Jurkat, Clone E6-1 (cell line): ENCODE measurements around the gene SLC25A26.
A peak's percentile ranks its signal among the peaks of the same experiment; 100 is the strongest.
"Not testable (repeated sequence)": the region's sequence is repeated elsewhere in the genome, so short reads cannot be mapped to it uniquely, and the experiment has no call there.

ENCODE experiments used
- DNase-seq: peaks from one replicate; pipeline ENCODE4 v3.0.0-alpha.2; 2011; ENCODE audit warnings: low read depth, low spot score
- H3K4me3 ChIP-seq: 2 replicates; pipeline ENCODE4 v1.5.1; 2011; ENCODE audit warnings: mild to moderate bottlenecking, low read length, control low read depth, moderate library complexity

Gene SLC25A26

DNA sequence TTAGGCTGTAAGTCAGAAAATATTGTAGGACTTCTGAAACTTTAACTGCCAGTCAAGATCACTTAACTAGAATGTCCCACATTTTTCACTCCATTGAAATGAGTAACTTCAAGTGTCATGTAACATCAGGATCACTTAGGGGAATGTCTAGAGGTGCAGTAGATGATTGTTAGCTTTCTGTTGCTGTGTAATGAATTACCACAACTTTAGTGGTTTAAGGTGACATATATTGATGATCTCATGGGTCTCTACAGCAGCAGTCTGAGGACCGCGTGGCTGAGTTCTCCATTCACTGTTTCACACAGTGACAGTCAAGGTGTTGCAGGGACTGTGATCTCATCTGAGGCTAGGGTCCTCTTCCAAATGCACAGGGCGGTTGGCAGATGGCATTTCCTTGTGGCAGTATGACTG is 82.7 kb downstream of the SLC25A26 start:
- H3K4me3 ChIP-seq = no peak overlapping the region
- DNase-seq = peak; percentile 45

DNA sequence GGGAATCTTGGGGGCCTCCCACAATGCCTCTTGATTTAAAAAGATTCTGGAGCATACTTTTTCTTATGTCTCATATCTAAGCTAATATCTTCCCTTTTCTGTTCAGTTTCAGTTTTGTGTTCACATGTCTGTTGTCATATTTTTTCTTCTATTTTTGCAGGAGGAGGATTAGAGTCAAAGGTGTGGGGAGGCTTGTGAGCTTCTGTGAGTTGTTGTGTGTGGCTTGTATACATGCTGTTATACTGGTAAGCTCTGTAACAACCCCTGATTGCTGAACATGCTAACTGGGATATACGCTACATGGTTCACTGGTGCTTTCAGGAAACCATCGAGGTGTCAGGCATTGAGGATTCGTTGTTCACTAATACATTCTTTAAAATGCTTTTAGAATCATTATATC is 83.5 kb downstream of the SLC25A26 start:
- DNase-seq = no peak
- no peak overlapping the region for H3K4me3 ChIP-seq

DNA sequence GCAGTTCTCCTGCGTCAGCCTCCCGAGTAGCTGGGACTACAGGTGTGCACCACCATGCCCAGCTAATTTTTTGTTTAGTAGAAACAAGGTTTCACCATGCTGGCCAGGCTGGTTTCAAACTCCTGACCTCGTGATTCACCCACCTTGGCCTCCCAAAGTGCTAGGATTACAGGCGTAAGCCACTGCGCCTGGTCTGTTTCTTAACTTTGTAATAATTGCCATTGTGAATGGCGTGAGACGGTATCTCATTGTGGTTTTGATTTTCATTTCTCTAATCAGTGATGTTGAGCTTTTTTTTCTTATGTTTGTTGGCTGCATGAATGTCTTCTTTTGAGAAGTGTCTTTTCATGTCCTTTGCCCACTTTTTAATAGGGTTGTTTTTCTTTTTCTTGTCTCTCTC is 85.3 kb downstream of the SLC25A26 start:
- H3K4me3 ChIP-seq, DNase-seq: not testable (repeated sequence)

DNA sequence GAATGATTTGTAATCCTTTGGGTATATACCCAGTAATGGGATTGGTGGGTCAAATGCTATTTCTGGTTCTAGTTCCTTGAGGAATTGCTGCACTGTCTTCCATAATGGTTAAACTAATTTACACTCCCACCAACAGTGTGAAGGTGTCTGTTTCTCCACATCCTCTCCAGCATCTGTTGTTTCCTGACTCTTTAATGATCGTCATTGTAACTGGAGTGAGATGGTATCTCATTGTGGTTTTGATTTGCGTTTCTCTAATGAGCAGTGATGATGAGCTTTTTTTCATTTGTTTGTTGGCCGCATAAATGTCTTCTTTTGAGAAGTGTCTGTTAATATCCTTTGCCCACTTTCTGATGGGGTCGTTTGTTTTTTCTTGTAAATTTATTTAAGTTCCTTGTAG is 86.2 kb downstream of the SLC25A26 start:
- peak; percentile 73 for DNase-seq
- H3K4me3 ChIP-seq = not testable (repeated sequence)

DNA sequence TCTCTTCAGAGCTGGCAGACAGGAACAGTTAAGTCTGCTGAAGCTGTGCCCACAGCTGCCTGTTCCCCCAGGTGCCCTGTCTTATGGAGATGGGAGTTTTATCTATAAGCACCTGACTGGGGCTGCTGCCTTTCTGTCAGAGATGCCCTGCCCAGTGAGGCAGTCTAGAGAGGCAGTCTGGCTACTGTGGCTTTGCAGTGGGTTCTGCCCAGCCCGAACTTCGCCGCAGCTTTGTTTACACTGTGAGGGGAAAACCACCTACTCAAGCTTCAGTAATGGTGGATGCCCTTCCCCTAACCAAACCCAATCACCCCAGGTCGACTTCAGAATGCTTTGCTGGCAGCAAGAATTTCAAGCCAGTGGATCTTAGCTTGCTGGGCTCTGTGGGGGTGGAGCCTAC is 91.2 kb downstream of the SLC25A26 start:
- H3K4me3 ChIP-seq = peak overlapping the region; percentile 25
- peak; percentile 73 for DNase-seq

DNA sequence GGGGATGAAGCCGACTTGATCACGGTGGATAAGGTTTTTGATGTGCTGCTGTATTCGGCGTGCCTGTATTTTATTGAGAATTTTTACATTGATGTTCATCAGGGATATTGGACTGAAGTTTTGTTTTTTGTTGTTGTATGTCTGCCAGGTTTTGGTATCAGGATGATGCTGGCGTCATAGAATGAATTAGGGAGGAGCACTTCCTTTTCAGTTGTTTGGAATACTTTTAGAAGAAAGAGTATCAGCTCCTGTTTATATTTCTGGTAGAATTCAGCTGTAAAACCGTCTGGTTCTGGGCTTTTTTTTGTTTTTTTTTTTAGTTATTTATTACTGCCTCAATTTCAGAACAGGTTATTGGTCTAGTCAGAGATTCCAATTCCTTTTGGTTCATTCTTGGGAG is 93.7 kb downstream of the SLC25A26 start:
- DNase-seq = no peak
- H3K4me3 ChIP-seq = no peak overlapping the region

DNA sequence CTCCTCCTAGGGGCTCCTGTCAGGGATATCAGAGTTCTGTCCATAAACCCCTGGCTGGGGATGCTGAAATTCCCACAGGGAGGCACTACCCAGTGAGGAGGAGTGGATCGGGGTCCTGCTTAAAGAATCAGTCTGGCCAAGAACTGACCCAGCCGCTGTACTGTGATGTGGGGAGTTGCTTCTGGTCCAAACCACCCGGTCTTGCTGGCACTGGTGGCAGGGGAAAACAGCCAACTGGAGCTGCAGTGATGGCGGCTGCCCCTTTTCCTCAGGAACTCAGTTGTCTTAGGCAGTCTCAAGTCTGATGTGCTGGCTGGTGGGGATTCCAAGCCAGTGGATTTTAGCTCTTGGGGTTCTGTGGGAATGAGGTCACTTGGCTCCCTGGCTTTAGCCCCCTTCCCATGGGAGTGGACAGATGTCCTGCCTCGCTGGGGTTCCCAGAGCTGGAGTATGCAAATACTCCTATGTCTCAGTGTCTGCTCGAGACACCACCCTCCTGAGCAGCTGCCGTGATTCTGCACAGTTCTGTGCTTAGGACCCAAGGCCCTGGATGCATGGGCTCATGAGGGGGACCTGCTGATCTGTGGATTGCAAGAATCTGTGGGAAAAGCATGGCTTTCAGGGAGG is 97.1 kb downstream of the SLC25A26 start:
- no peak overlapping the region for H3K4me3 ChIP-seq
- DNase-seq = no peak

DNA sequence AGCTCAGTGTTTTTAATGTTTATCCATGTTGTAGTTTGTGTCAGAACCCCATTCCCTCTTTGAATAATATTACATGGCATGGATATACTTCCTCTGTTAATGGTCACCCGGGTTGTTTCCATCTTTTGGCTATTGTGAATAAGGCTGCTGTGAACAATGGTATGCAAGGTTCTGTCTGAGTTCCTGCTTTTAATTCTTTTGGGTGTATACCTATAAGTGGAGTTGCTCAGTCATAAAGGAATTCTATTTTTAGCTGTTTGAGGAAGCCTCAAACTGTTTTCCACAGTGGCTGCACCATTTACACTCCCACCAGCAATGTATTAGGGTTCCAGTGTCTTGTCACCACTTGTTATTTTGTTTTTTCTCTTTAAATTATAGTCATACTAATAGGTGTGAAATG is 99.6 kb downstream of the SLC25A26 start:
- no peak for DNase-seq
- H3K4me3 ChIP-seq = no peak overlapping the region

DNA sequence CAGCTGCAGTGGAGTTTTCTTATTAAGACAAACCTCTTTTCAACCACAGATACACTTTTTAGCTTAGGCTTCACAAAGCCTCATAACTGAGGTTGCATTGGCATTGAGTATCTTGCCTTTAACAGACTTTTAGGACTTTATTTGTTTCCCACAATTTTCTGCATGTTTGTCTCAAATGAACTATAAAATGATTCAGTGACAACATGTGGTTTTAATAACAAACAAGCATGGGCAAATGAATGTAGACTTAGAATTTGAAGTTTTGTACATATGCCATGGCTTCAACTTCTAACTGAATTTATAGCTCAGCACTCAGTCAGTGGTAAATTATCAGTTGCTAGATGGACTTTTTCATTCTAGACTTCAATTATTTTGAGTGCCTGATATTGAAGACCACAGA is 101.6 kb downstream of the SLC25A26 start:
- no peak for DNase-seq
- no peak overlapping the region for H3K4me3 ChIP-seq

DNA sequence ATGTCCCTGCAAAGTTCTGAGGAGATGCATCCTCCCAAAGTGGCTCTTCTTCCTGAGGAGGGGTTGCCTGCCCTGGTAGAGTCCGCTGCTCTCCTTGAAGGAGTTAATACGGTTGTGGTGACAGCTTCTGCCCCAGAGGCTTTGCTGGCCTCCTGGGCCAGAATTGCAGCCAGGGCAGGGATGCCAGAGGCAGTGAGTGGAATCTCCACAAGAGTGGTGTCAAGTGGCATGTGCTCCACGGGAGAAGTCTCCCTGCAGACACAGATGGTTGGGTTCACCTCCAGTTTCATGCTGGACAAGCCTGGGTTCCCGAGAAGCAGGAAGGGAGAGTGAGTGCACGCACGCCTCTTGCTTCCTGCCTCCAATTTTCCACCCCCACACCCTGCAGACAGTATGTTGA is 105.5 kb downstream of the SLC25A26 start:
- no peak for DNase-seq
- no peak overlapping the region for H3K4me3 ChIP-seq

DNA sequence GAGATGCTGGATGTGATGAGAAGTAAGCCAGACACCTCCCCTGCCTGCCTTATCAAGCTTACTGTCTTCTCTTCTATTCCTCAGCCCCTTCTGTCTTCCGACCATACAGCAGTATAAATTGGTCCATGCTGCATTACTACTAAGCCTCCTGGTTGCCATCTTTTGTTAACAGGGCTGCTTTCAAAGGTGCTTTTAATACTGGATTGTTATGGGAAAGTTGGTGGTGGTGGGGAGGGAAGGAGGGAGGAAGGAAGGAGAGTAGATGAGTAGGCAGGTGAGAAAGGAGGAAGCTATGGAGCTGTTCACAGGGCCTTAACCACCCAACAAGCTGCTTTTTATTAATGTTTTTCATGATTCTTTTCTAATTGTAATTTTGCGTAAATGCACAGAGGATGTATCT is 114.9 kb downstream of the SLC25A26 start:
- DNase-seq = no peak
- H3K4me3 ChIP-seq = no peak overlapping the region

DNA sequence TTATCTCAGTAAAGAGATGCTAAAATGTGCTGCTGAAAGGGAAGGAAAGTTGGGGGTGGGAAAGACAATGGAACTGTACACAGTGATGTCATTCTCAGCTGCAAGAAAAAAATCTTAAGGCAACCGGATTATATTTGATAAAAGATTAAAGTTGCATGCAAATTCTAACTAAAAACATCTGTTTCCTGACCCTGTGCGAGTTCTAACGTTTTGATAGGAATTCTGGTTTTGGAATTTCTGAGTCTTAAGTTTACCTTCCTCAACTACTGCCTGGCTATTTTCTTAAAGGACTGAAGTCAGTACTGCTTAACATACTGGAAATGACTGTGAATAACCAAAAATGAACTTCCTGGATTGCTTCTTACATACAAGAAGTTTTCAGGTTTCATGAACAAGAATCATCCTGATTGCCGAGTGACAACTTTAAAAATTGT is 115.5 kb downstream of the SLC25A26 start:
- H3K4me3 ChIP-seq = no peak overlapping the region
- no peak for DNase-seq

DNA sequence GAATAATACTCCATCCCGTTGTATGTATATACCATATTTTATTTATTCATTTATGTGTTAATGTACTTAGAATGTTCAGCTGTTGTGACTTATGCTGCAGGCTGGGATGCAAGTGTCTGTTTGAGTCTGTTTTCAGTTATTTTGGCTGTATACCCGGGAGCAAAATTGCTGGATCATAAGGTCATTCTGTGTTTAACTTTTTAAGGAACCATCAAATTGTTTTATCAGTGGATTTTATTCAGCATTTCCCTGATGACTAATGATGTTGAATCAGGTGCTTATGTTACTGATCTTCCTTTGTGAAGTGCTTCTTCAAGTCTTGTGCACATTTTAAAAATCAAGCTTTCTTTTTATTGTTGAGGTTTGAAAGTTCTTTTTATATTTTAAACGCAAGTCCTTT is 118.1 kb downstream of the SLC25A26 start:
- no peak for DNase-seq
- H3K4me3 ChIP-seq = no peak overlapping the region

DNA sequence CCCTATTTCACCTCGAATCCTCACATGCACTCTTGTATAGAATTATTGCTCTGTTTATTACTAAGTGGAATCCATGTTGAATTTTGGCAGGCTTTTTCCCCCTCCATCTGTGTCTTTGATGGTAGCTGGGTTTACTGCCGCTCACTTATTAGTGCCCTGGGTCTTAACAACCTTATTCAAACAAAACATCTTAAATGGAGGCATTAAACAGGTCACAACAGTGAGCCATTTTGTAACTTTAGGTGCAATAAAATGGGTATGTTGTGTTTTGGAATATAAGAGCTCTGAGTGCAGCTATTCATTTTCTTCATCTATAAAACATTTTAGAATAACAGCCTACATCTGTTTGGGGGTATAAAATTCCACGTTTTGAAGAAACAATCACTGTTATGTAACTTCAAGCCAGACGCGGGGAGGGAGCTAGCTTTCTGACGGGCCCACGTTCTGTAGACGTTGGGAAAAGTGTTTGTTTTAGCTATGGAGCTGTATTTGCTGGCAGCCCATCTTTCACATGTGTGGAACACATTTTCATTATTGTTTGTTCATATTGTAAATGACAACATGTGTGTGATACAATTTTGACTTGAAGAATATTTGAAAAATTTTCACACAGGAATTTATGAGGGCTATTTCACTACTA is 122.0 kb downstream of the SLC25A26 start:
- DNase-seq = no peak
- H3K4me3 ChIP-seq = no peak overlapping the region

DNA sequence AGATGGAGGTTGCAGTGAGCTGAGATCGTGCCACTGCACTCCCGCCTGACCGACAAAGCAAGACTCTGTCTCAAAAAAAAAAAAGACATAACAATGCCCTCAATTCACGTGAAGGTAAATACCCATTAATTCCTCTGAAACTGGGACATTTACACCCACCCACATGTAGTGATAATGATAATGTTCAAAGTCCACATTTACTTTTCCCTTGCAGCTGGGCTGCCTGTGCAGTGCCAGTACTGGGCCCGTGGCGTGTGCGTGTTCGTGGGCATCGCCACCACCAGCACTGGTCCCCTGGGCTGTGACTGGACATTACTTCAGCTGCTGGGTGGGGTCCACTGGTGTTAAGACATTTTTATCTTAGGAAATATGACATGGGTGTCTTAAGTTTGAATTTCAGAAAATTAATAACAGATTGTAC is 123.6 kb downstream of the SLC25A26 start:
- H3K4me3 ChIP-seq = no peak overlapping the region
- no peak for DNase-seq

DNA sequence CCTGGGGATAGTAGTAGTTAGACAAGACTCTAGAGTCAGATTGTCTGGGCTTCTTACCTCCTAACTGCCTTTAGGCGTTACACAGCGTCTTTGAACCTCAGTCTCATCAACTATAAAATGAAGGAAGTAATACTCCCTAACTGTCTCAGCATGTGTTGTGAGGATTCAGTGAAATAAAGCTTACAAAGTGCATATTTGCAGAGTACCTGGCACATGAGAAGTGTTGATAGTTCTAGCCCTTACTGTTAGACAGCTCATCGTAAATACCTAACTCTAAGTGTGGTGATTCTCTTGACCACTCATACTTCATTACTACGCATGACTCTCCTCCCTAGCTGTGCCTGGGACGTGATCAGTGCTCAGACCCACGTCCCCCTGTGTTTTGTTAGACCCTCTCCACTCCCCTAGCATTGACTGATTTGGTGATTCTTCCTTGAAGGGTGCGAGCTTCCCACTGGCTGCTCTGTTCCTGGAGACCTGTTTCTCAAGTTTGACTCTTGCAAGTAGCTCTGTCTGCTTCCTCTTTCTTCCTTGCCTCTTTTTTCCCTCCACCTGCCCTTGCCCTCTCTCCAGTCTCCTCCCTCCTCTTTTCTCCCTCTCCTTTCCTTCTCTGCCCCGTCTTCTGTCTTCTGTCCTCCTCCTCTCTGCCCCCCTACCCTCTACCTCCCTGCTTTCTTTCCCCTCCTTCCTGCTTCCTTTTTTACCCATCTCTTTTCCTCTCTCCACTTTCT is 124.2 kb downstream of the SLC25A26 start:
- DNase-seq = no peak
- no peak overlapping the region for H3K4me3 ChIP-seq

DNA sequence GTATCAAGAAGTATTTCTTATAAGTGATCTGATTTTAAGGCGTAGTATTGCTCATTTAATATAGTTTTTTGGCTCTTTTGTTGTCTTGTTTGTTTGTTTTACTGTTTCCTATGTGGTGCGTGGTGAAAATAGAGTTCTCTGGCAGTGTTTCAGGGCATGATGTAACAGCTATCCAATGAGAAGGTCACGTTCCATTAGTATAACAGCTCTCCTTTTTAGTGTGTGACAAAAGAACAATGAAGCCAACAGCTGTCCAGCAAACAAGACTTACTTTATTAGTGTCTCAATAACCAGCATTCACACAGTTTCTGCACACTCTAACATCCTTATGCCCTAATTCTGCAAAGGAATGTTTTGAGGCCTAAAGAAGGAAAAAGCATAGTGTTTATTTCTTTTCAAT is 127.9 kb downstream of the SLC25A26 start:
- DNase-seq = no peak
- no peak overlapping the region for H3K4me3 ChIP-seq

DNA sequence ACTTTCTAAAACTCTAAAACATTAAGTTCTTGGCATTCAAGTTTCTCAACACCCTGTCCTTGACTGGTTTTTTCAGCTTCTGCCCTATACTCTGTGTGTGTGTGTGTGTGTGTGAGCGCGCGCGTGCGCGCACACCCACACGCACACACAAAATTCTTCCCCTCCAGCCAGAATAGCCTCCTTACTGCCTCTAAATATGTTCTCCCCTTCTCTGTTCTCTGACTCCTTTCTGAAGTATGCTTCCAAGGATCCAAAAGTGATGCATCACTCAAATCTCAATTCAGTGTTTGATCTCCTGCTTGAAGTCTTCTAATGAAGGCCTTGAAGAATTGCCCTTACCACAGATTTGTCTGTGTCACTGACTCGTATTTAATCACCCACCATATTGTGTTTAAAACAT is 129.8 kb downstream of the SLC25A26 start:
- H3K4me3 ChIP-seq = no peak overlapping the region
- no peak for DNase-seq

DNA sequence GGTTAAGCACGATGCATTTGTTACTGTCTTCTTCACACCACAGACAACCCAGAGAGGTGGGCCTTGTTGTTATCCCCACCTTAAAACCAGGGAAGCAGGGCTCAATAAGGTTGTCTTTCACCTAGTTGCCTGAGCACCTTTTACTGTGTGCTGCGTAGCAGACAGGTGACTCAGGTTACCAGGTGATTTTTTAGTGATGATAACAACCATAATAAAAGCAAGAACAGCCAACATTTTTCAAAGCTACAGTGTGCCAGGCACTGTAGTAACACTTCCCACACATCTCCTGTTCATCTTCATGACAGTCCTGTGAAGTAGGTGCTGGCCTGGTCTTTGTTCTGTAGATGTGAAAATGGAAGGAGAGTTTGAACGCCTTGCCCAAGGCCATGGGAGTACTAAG is 132.2 kb downstream of the SLC25A26 start:
- DNase-seq = no peak
- no peak overlapping the region for H3K4me3 ChIP-seq

DNA sequence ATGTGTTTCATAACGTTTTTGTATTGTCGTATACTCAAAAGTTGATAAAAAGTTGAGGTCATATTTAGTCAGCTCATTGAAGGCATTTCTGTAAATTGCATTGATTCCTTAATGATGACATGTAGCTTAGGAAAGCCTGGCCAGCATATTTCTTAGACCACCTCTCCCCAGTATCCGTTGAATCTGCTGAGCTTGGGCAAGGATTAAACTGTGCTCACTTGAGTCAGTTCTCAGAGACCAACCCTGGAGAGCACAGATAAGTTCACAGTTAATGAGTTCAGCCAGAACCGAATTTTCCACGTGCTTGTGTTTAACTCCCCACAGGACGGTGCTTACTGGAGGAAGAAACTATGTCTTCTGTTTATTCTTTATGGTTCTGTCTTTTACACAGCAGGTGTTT is 132.7 kb downstream of the SLC25A26 start:
- no peak overlapping the region for H3K4me3 ChIP-seq

DNA sequence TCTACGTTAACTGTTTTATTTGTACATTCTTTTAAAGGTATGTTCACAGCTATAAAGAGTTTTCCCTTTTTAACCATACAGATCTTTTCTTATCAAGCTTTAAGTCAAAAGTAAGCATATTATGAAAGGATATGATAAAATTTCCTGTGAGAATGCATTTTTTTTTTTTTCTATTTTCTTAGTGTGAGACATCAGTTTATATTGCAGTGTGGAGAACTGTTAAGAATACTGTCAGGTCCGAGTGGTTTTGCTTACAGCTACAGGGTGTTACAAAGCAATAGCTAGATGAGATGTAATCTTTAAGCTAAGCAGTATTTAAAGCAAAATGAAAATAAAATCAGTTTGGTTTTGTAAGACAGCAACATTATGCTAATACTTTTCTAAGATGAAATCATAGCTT is 133.2 kb downstream of the SLC25A26 start:
- DNase-seq = no peak
- H3K4me3 ChIP-seq = no peak overlapping the region

More for the DNA sequence above, 132.7 kb downstream of the SLC25A26 start:
- no peak for DNase-seq
